BLaER1 (cell line): ENCODE measurements around the gene RPL18.

Experiments used
- H3K27ac ChIP-seq: shearing (Covaris generic); formaldehyde crosslinking; 2 replicates; pipeline ENCODE4 v1.8.1; 2022
- H3K27me3 ChIP-seq: shearing (Covaris generic); formaldehyde crosslinking; 2 replicates; pipeline ENCODE4 v1.8.1; 2022
- H3K36me3 ChIP-seq: shearing (Covaris generic); formaldehyde crosslinking; 2 replicates; pipeline ENCODE4 v1.8.1; 2022
- H3K4me1 ChIP-seq: shearing (Covaris generic); formaldehyde crosslinking; 2 replicates; pipeline ENCODE4 v1.8.1; 2022
- H3K4me2 ChIP-seq: shearing (Covaris generic); formaldehyde crosslinking; 2 replicates; pipeline ENCODE4 v1.8.1; 2022
- H3K4me3 ChIP-seq: shearing (Covaris generic); formaldehyde crosslinking; 2 replicates; pipeline ENCODE4 v1.8.1; 2022
- H3K9ac ChIP-seq: shearing (Covaris generic); formaldehyde crosslinking; 2 replicates; pipeline ENCODE4 v1.8.1; 2022
- H3K9me3 ChIP-seq: shearing (Covaris generic); formaldehyde crosslinking; 2 replicates; pipeline ENCODE4 v1.8.1; 2022
- H4K20me1 ChIP-seq: shearing (Covaris generic); formaldehyde crosslinking; 2 replicates; pipeline ENCODE4 v1.8.1; 2022
- Cebpa-rat ChIP-seq: shearing (Covaris generic); IDR thresholded peaks from 2 replicates; pipeline ENCODE4 v1.8.1; 2022

RPL18 gene

GRCh38 chr19:48624791-48625723 lies 6.1 kb upstream of the RPL18 start:
- Histone ChIP-seq H3K36me3 (peaks cover 42% of the 10 kb centered on the region), H3K27ac (peak overlapping the region; percentile 79), H3K9ac (peak overlapping the region; percentile 83)

GRCh38 chr19:48624067-48624594 lies 5.2 kb upstream of the RPL18 start:
- no peak for TF ChIP-seq Cebpa-rat
- Histone ChIP-seq H4K20me1 (peaks cover 5% of the 10 kb centered on the region; the same call in 1 of the 2 replicates), H3K27ac (peak overlapping the region; percentile 81), H3K9me3 (no peaks in the 10 kb centered on the region), H3K9ac (peak overlapping the region; percentile 83), H3K27me3 (no peaks in the 10 kb centered on the region), H3K36me3 (peaks cover 33% of the 10 kb centered on the region), H3K4me3 (peak overlapping the region; percentile 69), H3K4me2 (peak overlapping the region; percentile 91), H3K4me1 (peaks cover 40% of the 10 kb centered on the region)

More at GRCh38 chr19:48624791-48625723, 6.1 kb upstream of the RPL18 start:
- H4K20me1 ChIP-seq, result peaks cover 14% of the 10 kb centered on the region
- H3K27me3 ChIP-seq, result no peaks in the 10 kb centered on the region
- H3K4me1 ChIP-seq, result peaks cover 43% of the 10 kb centered on the region
- H3K4me3 ChIP-seq, result peak overlapping the region; percentile 69
- no peak for TF ChIP-seq Cebpa-rat
- no peaks in the 10 kb centered on the region for H3K9me3 ChIP-seq
- peak overlapping the region; percentile 91 for H3K4me2 ChIP-seq

GRCh38 chr19:48623556-48624066 lies 4.6 kb upstream of the RPL18 start:
- Histone ChIP-seq H3K9ac (peak overlapping the region; percentile 81), H3K36me3 (peaks cover 28% of the 10 kb centered on the region), H3K9me3 (no peaks in the 10 kb centered on the region), H3K4me1 (peaks cover 40% of the 10 kb centered on the region), H3K4me2 (peak overlapping the region; percentile 91), H3K27me3 (no peaks in the 10 kb centered on the region), H3K4me3 (peak overlapping the region; percentile 69), H4K20me1 (peaks cover 7% of the 10 kb centered on the region; the same call in 1 of the 2 replicates), H3K27ac (peak overlapping the region; percentile 81)
- TF ChIP-seq Cebpa-rat, result no peak

- peaks cover 68% of the 10 kb centered on the region for H3K4me1 ChIP-seq
- TF ChIP-seq Cebpa-rat, result no peak
These were observed 961 bp upstream of the RPL18 start for GRCh38 chr19:48619692-48620585.

GRCh38 chr19:48618278-48618915 lies 581 bp downstream of the RPL18 start:
- Histone ChIP-seq H3K4me1 (peaks cover 64% of the 10 kb centered on the region), H3K36me3 (peaks cover 47% of the 10 kb centered on the region), H3K4me2 (peak overlapping the region; percentile 96), H4K20me1 (peaks cover 54% of the 10 kb centered on the region), H3K27me3 (no peaks in the 10 kb centered on the region), H3K9ac (peak overlapping the region; percentile 97), H3K27ac (peak overlapping the region; percentile 93), H3K9me3 (no peaks in the 10 kb centered on the region), H3K4me3 (peak overlapping the region; percentile 85)
- no peak for TF ChIP-seq Cebpa-rat

More at GRCh38 chr19:48619692-48620585, 961 bp upstream of the RPL18 start:
- Histone ChIP-seq H3K27ac (peak overlapping the region; percentile 90), H3K9me3 (no peaks in the 10 kb centered on the region), H3K36me3 (peaks cover 32% of the 10 kb centered on the region), H3K27me3 (no peaks in the 10 kb centered on the region), H3K4me3 (peak overlapping the region; percentile 85), H3K9ac (peak overlapping the region; percentile 87), H3K4me2 (peak overlapping the region; percentile 95), H4K20me1 (peaks cover 41% of the 10 kb centered on the region)

- H3K27ac ChIP-seq, result peak overlapping the region; percentile 93
- H3K27me3 ChIP-seq, result no peaks in the 10 kb centered on the region
- peak overlapping the region; percentile 97 for H3K9ac ChIP-seq
- peaks cover 61% of the 10 kb centered on the region for H3K4me1 ChIP-seq
- no peak for TF ChIP-seq Cebpa-rat
- H3K9me3 ChIP-seq, result no peaks in the 10 kb centered on the region
- peaks cover 52% of the 10 kb centered on the region for H3K36me3 ChIP-seq
- peaks cover 54% of the 10 kb centered on the region for H4K20me1 ChIP-seq
- peak overlapping the region; percentile 85 for H3K4me3 ChIP-seq
- H3K4me2 ChIP-seq, result peak overlapping the region; percentile 96
These were observed 1.6 kb downstream of the RPL18 start for GRCh38 chr19:48617146-48617937.

GRCh38 chr19:48616491-48617056 lies 2.4 kb downstream of the RPL18 start:
- Histone ChIP-seq H3K4me2 (peak overlapping the region; percentile 96), H3K9ac (peak overlapping the region; percentile 97), H3K4me1 (peaks cover 58% of the 10 kb centered on the region), H3K27me3 (no peaks in the 10 kb centered on the region), H3K36me3 (peaks cover 52% of the 10 kb centered on the region), H3K9me3 (no peaks in the 10 kb centered on the region), H3K27ac (peak overlapping the region; percentile 93; the same call in 1 of the 2 replicates), H4K20me1 (peaks cover 54% of the 10 kb centered on the region), H3K4me3 (peak overlapping the region; percentile 85)
- no peak for TF ChIP-seq Cebpa-rat

GRCh38 chr19:48616041-48616436 lies 2.9 kb downstream of the RPL18 start:
- Histone ChIP-seq H3K36me3 (peaks cover 52% of the 10 kb centered on the region), H3K27ac (no peak overlapping the region), H3K9ac (peak overlapping the region; percentile 97), H4K20me1 (peaks cover 54% of the 10 kb centered on the region), H3K4me3 (0 out of 2 replicates have a peak overlapping the region, but pooled peaks have one; percentile 85), H3K4me2 (peak overlapping the region; percentile 96), H3K9me3 (no peaks in the 10 kb centered on the region), H3K27me3 (no peaks in the 10 kb centered on the region), H3K4me1 (peaks cover 58% of the 10 kb centered on the region)
- TF ChIP-seq Cebpa-rat, result no peak
